Measurements from ENCODE around the gene FUBP1. TPM values are rescaled to one million over a fixed set of nuclear protein-coding genes. Genes with fewer than 3 reads are reported as not detected.
"Not testable (repeated sequence)": the region's sequence is repeated elsewhere in the genome, so short reads cannot be mapped to it uniquely, and the experiment has no call there.

Gene FUBP1
- polyA plus RNA-seq, 10 donors = 124 to 222 (median 175) TPM

- DNase-seq = no peak
These were observed 27.5 kb downstream of the FUBP1 start for GRCh38 chr1:77951328-77951727.

GRCh38 chr1:77950873-77951272, 28.0 kb downstream of the FUBP1 start:
- DNase-seq = no peak

DNA sequence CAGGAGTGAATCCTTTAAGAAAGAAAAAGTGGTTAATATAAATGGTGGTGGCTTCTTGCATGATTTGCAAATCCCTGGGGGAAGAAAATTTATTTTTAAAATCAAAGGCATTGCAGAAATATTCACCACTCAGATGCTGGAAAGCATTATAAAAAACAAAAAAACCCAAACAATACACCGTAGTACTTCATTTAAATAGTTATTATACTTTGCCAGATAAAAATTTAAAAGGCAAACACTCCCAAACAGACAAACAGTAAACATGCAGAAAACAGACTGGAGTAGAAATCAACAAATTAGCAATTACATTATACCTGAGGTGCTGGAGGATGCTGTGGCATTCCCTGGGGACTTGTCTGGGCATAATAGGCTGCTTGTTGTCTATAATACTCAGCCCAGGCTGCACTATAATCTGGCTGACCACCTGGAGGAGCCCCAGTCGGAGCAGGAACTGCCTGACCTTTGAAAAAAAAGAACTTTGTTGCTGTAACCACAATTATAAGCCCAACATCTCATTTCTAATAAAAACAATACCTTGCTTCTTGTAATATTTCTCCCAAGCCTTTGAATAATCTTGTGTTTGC, 29.9 kb downstream of the FUBP1 start:
- DNase-seq = peak in 2 of 3 donors; percentile 24 to 35

DNA sequence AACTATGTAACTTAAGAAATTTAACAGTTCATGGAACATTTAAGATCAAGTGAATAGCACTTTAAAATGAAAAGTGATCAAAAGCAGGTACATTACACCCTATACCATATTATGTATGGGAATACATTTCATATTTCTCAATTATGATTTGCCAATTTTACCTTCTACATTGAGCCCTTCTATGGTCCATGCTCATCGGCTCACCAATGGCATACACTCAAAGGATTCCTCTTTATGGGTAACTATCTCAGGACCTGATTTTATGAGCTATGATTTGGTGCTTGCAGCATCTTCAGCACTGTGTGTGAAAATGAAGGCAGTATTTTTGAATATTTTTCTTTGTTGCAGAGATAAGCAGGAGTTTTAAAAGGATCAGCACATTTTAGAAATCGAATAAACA, 33.5 kb downstream of the FUBP1 start:
- no peak for DNase-seq

DNA sequence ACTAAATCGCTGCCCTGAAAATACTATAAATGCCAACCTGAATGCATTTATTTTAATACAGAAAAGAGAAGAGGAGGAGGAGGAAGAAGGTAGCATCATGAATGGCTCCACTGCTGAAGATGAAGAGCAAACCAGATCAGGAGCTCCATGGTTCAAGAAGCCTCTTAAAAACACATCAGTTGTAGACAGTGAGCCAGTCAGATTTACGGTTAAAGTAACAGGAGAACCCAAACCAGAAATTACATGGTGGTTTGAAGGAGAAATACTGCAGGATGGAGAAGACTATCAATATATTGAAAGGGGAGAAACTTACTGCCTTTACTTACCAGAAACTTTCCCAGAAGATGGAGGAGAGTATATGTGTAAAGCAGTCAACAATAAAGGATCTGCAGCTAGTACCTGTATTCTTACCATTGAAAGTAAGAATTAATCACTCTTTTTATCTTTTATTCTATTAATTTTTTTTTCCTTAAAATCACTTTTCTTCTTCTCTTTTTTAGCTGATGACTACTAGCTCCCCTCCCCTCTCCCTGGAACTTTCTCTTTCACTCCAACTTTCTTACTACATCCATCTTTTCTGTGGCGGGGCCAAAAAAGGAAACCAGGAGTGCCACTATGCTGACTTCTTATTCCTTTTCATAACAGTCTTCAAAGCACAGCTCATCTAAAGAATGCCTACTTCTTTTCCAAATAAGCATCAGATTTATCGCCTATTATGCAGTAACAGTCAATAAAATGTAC, 36.3 kb downstream of the FUBP1 start:
- no peak for DNase-seq

DNA sequence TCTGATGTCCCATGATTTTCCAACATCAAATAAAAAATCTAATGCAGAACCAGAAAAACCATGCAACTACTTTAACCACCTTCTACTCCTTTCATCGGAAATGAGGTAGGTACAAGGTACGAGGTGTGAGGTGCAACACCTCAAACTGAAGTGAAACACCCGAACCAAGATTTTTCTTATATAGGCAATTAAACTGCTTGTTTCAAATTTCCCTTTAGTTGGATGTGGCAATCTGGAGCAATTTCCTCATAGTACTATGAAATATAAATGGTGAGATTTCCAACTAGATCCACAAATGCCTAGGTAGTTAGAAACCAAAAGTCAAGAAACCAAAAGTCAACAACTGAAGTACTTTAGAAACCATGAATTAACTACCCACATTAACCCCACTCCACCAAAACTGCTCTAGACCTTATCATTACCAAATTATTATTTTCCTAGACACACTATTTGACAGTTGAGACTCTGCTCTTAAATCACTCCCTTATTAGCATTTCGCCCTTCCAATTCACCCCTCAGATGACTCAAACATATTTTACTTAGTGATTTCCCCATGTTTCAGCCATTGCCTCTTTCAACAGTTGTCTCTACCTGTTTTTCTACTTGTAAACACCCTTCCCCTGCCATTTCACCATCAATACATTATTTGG, 37.8 kb downstream of the FUBP1 start:
- no peak for DNase-seq

DNA sequence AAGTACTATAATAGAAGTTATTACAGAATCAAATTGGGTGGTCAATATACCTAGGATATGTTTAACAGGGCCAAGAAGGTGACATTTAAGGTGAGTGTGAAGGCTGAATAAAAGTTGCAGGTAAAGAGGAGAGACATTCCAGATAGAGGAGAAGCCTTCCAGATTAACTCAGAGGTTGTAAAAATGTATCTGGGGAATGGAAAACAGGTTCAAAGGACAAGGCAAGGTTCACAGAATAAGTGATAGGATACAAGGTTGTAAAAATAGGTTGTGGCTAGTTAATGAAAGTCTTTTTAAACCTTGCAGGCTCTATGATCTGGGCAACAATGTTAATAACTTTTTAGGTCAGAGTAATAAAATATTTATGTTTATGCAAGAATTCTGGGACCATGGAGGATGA, 40.2 kb downstream of the FUBP1 start:
- no peak for DNase-seq

- no peak for DNase-seq
These were observed 49.1 kb downstream of the FUBP1 start for GRCh38 chr1:77929806-77930205.

- DNase-seq = no peak
These were observed 51.5 kb downstream of the FUBP1 start for GRCh38 chr1:77927414-77927813.

- DNase-seq = no peak
These were observed 52.1 kb downstream of the FUBP1 start for GRCh38 chr1:77926561-77927357.

- DNase-seq = no peak
These were observed 52.9 kb downstream of the FUBP1 start for GRCh38 chr1:77925956-77926355.

GRCh38 chr1:77925518-77925917, 53.4 kb downstream of the FUBP1 start:
- no peak for DNase-seq

GRCh38 chr1:77918918-77919317, 60.0 kb downstream of the FUBP1 start:
- not testable (repeated sequence) for DNase-seq

GRCh38 chr1:77910116-77910515, 68.8 kb downstream of the FUBP1 start:
- DNase-seq = no peak

- no peak for DNase-seq
These were observed 72.2 kb downstream of the FUBP1 start for GRCh38 chr1:77906624-77907023.

GRCh38 chr1:77906019-77906545, 72.8 kb downstream of the FUBP1 start:
- no peak for DNase-seq

- no peak for DNase-seq
These were observed 73.3 kb downstream of the FUBP1 start for GRCh38 chr1:77905603-77906002.

- peak; percentile 30 to 73 (median 59) for DNase-seq
These were observed 78.1 kb downstream of the FUBP1 start for GRCh38 chr1:77900687-77901293.

DNA sequence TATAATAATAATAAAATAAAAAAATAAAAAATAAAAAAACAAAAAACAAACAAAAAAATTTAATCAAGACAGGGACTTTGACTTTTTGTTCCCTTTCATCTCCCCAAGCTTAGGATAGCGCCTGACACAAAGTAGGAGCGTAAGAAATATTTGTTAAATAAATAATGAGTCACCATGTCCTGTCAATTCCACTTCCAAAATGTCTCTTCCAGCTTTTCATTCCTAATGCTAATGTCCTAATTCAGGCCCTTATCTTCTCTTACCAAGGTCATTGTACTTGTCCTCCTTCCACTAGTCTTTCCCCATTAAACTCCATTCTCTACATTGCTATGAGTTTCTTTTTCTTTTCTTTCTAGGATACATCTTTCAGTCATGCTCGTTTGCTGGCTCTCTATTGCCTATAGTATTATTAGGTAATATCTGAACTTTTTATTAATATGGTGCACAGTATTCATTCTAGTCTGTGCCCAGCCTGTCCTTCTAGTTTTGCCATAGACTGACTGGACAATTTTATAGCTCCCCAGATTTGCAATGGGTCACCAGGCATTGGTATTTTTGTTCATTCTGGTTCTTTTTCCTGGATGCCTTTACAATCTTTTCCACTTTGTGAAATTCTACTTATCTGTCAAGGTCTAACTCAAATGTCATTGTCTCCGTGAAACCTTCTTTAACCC, 79.1 kb downstream of the FUBP1 start:
- no peak for DNase-seq
